Measurements from ENCODE around the gene ITPKB. TPM values are rescaled to one million over a fixed set of nuclear protein-coding genes. Genes with fewer than 3 reads are reported as not detected.

ITPKB gene
- total and polyA plus RNA-seq, 7 donors = 3.9 to 14.1 (median 8.9) TPM

DNA sequence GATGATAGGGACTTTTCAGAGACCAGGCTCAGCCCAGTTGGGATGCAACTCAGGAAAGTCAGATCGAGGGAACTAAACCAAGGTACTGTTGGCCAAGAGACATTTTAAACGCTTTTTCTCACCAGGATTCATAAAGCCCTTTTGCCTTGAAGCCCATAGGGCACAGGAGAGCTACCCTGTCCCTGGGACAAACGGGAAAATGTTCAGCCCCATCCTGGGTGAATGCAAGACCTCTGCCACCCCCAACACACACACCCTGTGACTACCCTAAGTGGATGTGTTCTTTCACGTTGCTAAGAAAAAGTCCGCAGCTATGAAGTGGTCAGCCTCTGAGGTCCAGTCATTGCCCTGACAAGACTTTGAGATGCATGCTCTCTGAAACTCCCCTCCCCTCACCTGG is 58.4 kb downstream of the ITPKB start:
- 42 to 66% (median 52%) methylated on average over 5 of the region's 5 CpGs for WGBS, 3 donors
- Histone ChIP-seq H3K4me1 (peaks cover 81% of the 10 kb centered on the region), H3K27me3 (ENCODE audit: insufficient read depth in 3 of 3, low read length in 2 of 3) (no peaks in the 10 kb centered on the region), H3K27ac (peak overlapping the region; percentile 85), H3K4me3 (peak overlapping the region; percentile 64), H3K36me3 (ENCODE audit: insufficient read depth in 1 of 2, low read depth in 1 of 2) (no peaks in the 10 kb centered on the region), H3K9me3 (no peaks in the 10 kb centered on the region)
- intact Hi-C loops (cut with DNase I) = no loop called here
- ATAC-seq = no peak
- TF ChIP-seq, protein P1, sequence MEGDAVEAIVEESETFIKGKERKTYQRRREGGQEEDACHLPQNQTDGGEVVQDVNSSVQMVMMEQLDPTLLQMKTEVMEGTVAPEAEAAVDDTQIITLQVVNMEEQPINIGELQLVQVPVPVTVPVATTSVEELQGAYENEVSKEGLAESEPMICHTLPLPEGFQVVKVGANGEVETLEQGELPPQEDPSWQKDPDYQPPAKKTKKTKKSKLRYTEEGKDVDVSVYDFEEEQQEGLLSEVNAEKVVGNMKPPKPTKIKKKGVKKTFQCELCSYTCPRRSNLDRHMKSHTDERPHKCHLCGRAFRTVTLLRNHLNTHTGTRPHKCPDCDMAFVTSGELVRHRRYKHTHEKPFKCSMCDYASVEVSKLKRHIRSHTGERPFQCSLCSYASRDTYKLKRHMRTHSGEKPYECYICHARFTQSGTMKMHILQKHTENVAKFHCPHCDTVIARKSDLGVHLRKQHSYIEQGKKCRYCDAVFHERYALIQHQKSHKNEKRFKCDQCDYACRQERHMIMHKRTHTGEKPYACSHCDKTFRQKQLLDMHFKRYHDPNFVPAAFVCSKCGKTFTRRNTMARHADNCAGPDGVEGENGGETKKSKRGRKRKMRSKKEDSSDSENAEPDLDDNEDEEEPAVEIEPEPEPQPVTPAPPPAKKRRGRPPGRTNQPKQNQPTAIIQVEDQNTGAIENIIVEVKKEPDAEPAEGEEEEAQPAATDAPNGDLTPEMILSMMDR (IDR thresholded peaks at IDR 0.05) = no peak
- no peak for DNase-seq

DNA sequence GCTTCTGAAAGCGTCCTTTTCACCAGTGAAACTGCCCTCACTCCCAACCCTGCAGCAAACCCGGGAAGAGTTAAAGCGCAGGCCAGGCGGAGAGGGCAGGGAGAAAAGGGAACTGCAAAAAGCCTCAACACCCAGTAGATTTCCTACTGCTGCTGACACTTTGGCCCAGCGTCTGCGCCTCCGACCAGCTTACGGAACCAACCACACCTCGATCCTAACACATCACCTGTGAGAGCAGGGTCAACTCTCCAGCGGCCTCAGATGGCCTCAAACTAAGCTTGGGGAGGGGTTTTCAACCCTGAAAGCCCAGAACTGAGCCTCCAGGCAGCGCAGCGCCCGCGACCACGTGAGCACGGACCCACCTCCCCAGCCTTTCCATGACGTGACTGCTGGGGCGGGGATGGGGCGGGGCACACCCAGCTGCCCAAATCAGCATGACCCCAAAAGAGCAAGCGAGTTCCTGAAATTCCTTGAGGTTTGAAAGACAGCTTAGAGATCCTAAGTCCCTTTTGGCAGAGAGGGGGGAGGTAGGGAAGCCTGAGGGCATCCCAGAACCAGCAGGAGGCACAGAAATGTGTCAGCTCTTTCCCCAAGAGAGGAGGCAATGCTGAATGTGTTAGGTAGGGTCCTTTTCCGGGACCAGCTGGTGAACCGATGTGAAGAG is 59.1 kb downstream of the ITPKB start:
- H3K36me3 ChIP-seq (ENCODE audit: insufficient read depth in 1 of 2, low read depth in 1 of 2) = no peaks in the 10 kb centered on the region

DNA sequence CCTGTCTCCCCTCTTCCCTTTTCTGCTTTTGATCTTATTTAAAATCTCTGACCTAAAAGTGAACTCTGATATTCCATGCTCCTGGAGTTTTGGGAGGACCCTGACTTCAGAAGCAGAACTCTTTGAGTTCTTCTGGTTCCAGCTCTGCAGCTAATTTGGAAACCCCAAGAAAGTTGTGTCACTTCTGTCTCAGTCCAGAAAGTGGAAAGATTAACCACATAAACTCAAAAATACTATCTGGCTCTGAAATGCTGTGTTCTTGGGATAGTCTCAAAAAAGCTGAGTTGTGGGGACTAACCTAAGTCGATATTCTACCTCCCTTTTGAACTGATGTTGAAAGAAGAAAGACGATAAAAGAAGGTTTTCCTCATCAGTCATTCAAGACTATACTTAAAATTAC is 59.8 kb downstream of the ITPKB start:
- WGBS, 3 donors = 23 to 41% (median 33%) methylated on average over 2 of the region's 2 CpGs
- TF ChIP-seq, protein P1 (IDR thresholded peaks at IDR 0.05) = no peak
- Histone ChIP-seq H3K9me3 (no peaks in the 10 kb centered on the region), H3K4me1 (peaks cover 76% of the 10 kb centered on the region), H3K27ac (peak overlapping the region; percentile 85), H3K36me3 (ENCODE audit: insufficient read depth in 1 of 2, low read depth in 1 of 2) (no peaks in the 10 kb centered on the region), H3K4me3 (peak overlapping the region; percentile 64), H3K27me3 (ENCODE audit: insufficient read depth in 3 of 3, low read length in 2 of 3) (no peaks in the 10 kb centered on the region)
- intact Hi-C loops (cut with DNase I) = loop anchor here in 1 of 2 donors (2.0 kb wide), 1 partner anchor 24 kb away; no protein-coding TSS in a partner anchor
- DNase-seq (no peak), ATAC-seq (no peak)

More for the DNA sequence above, 59.1 kb downstream of the ITPKB start:
- peak overlapping the region; percentile 85 for H3K27ac ChIP-seq
- peak; percentile 85 to 89 for DNase-seq
- TF ChIP-seq, protein P1 (IDR thresholded peaks at IDR 0.05) = no peak
- no peaks in the 10 kb centered on the region for H3K27me3 ChIP-seq (ENCODE audit: insufficient read depth in 3 of 3, low read length in 2 of 3)
- peak overlapping the region; percentile 64 for H3K4me3 ChIP-seq
- intact Hi-C loops (cut with DNase I) = loop anchor here in 1 of 2 donors (2.0 kb wide), 1 partner anchor 23 kb away; no protein-coding TSS in a partner anchor
- ATAC-seq = peak; percentile 67 to 76 (median 70)
- WGBS, 3 donors = 1 to 2% (median 1%) methylated on average over 22 of the region's 22 CpGs
- H3K9me3 ChIP-seq = no peaks in the 10 kb centered on the region
- peaks cover 78% of the 10 kb centered on the region for H3K4me1 ChIP-seq

DNA sequence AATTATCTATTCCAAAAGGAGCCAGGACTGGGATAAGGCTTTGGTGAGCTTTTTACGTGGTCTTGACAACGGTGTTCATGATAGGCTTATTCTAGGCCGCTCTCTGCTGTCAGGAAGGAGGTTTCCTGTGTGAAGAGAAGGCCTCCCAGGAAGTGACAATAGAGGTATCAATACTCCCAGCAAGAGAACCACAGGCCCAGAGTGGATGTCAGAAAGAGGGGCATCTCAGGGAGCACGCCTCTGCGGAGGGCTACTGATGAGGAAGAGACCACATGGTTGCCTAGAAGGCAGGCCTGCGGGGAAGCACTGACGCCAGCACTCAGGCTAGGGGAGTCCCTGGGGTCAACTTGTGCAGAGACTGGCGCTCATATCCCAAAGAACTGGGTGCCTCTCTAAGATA is 60.4 kb downstream of the ITPKB start:
- H3K4me3 ChIP-seq = no peak overlapping the region
- WGBS, 3 donors = 67 to 81% (median 76%) methylated on average over 8 of the region's 8 CpGs
- intact Hi-C loops (cut with DNase I) = loop anchor here in 1 of 2 donors (2.0 kb wide), 1 partner anchor 24 kb away; no protein-coding TSS in a partner anchor
- peaks cover 82% of the 10 kb centered on the region for H3K4me1 ChIP-seq
- peak overlapping the region; percentile 85 for H3K27ac ChIP-seq
- ATAC-seq (no peak), DNase-seq (no peak)
- TF ChIP-seq, protein P1 (IDR thresholded peaks at IDR 0.05) = no peak
- H3K36me3 ChIP-seq (ENCODE audit: insufficient read depth in 1 of 2, low read depth in 1 of 2) = no peaks in the 10 kb centered on the region
- no peaks in the 10 kb centered on the region for H3K27me3 ChIP-seq (ENCODE audit: insufficient read depth in 3 of 3, low read length in 2 of 3)
- H3K9me3 ChIP-seq = no peaks in the 10 kb centered on the region

Measured in psoas muscle (tissue), 8 donors.